A549 (cell line): ENCODE data around the gene PTPRD. TPM values are rescaled to one million over a fixed set of nuclear protein-coding genes. Genes with fewer than 3 reads are reported as not detected.

Experiments
- ATAC-seq, 2 experiments: fragments of 200-7000 bp in 1 of 2; fragments of >200 bp in 1 of 2; cut with Nextera tagmentation in 1 of 2; cut with Tn5 transposase in 1 of 2; 3 replicates each; pipeline versions ENCODE4 v1.8.0 to v1.9.1; 2018 to 2020; ENCODE audit warnings: mild to moderate bottlenecking in 1 of 2, moderate library complexity in 1 of 2
- CTCF ChIA-PET: fragments of 300-600 bp; sonication (Branson Sonifier 250); formaldehyde crosslinking; extraction: SDS; loops from one replicate; lab custom pipeline; 2021; ENCODE audit warnings: antibody characterized with exemption, inconsistent platforms; lab: Yijun Ruan, JAX
- POLR2A ChIA-PET: fragments of 350-600 bp; formaldehyde crosslinking; extraction: SDS; loops from one replicate; lab custom pipeline; 2021; ENCODE audit warnings: antibody characterized with exemption, inconsistent platforms; lab: Yijun Ruan, JAX
- DNase-seq, 2 experiments: peaks; one replicate each; pipeline versions ENCODE4 v3.0.0 to v3.0.0-alpha.2; 2011 to 2016; ENCODE audit warnings: low read depth in 1 of 2, low spot score in 1 of 2
- FAIRE-seq: peaks from 2 replicates; lab custom pipeline; 2011; peaks lifted over from hg19 to GRCh38; lab: Jason Lieb, UNC
- H3K27ac ChIP-seq, 2 experiments: fragments of >200 bp; sonication (Bioruptor Twin); formaldehyde crosslinking; 3 replicates each; pipeline ENCODE4 v1.5.1; 2016 to 2017
- H3K4me1 ChIP-seq: fragments of >200 bp; sonication (Bioruptor Twin); formaldehyde crosslinking; 3 replicates; pipeline ENCODE4 v1.6.1; 2016
- H3K4me2 ChIP-seq: fragments of >200 bp; sonication (Bioruptor Twin); formaldehyde crosslinking; 3 replicates; pipeline ENCODE4 v1.6.1; 2016
- H3K4me3 ChIP-seq: fragments of >200 bp; sonication (Bioruptor Twin); formaldehyde crosslinking; 3 replicates; pipeline ENCODE4 v1.5.1; 2016
- H3K9me3 ChIP-seq: fragments of >200 bp; sonication (Bioruptor Twin); formaldehyde crosslinking; 3 replicates; pipeline ENCODE4 v1.6.1; 2016
- ATOH8 ChIP-seq: fragments of 250-450 bp; sonication (Bioruptor Pico); IDR thresholded peaks from 2 replicates; pipeline ENCODE4 v1.5.0; 2020; ENCODE audit warnings: low read depth, mild to moderate bottlenecking, moderate library complexity
- BCL3 ChIP-seq: fragments of >200 bp; sonication (Bioruptor Twin); formaldehyde crosslinking; IDR thresholded peaks from 3 replicates; pipeline ENCODE4 v1.6.1; 2016
- BHLHE40 ChIP-seq: IDR thresholded peaks from 2 replicates; pipeline ENCODE4 v1.6.1; 2012; ENCODE audit warnings: low read depth, low read length, inconsistent platforms
- CBX8 ChIP-seq: fragments of 200-600 bp; sonication (generic); IDR thresholded peaks from 2 replicates; pipeline ENCODE4 v1.6.1; 2016
- CEBPB ChIP-seq, 2 experiments: fragments of >200 bp in 1 of 2; sonication (Bioruptor Twin) in 1 of 2; formaldehyde crosslinking in 1 of 2; IDR thresholded peaks; 2 replicates each; pipeline ENCODE4 v1.6.1; 2012 to 2016
- CTCF ChIP-seq: fragments of >200 bp; sonication (Bioruptor Twin); formaldehyde crosslinking; IDR thresholded peaks from 3 replicates; pipeline ENCODE4 v1.5.1; 2016
- EHF ChIP-seq: fragments of 250-450 bp; sonication (Bioruptor Pico); IDR thresholded peaks from 2 replicates; pipeline ENCODE4 v1.5.0; 2020; ENCODE audit warnings: mild to moderate bottlenecking
- EHMT2 ChIP-seq: fragments of 200-600 bp; sonication (generic); IDR thresholded peaks from 2 replicates; pipeline ENCODE4 v1.6.1; 2016; ENCODE audit warnings: antibody characterized with exemption, low read depth, mild to moderate bottlenecking, moderate library complexity
- ELK1 ChIP-seq: fragments of 150-350 bp; IDR thresholded peaks from 2 replicates; pipeline ENCODE4 v1.6.1; 2014; ENCODE audit warnings: low read depth, mild to moderate bottlenecking, low read length
- FOSL2 ChIP-seq, 2 experiments: fragments of 450-650 bp in 1 of 2; fragments of >200 bp in 1 of 2; sonication (Bioruptor Twin) in 1 of 2; formaldehyde crosslinking; IDR thresholded peaks; 2 replicates each; pipeline versions ENCODE4 v1.5.0 to v1.6.1; 2016 to 2020; ENCODE audit warnings: mild to moderate bottlenecking in 1 of 2, moderate library complexity in 1 of 2
- FOXS1 ChIP-seq: fragments of 250-450 bp; sonication (Bioruptor Pico); IDR thresholded peaks from 2 replicates; pipeline ENCODE4 v1.5.0; 2020; ENCODE audit warnings: mild to moderate bottlenecking, moderate library complexity
- HDAC2 ChIP-seq: fragments of 200-600 bp; sonication (generic); IDR thresholded peaks from 2 replicates; pipeline ENCODE4 v1.6.1; 2016
- HOXB13 ChIP-seq: fragments of 250-450 bp; sonication (Bioruptor Pico); IDR thresholded peaks from 2 replicates; pipeline ENCODE4 v1.5.0; 2020; ENCODE audit warnings: low read depth, mild to moderate bottlenecking, moderate library complexity
- MYC ChIP-seq: IDR thresholded peaks from 2 replicates; pipeline ENCODE4 v1.6.1; 2012; ENCODE audit warnings: mild to moderate bottlenecking, inconsistent platforms, low read length, improper control_type of control experiment, borderline replicate concordance
- NFE2L2 ChIP-seq: fragments of 150-350 bp; conservative IDR thresholded peaks from 2 replicates; pipeline ENCODE4 v1.6.1; 2014; ENCODE audit warnings: low read length
- POLR2A ChIP-seq: IDR thresholded peaks from 2 replicates; pipeline ENCODE4 v1.6.1; 2012; ENCODE audit warnings: mild to moderate bottlenecking, low read length
- RARB ChIP-seq: fragments of 250-450 bp; sonication (Bioruptor Pico); IDR thresholded peaks from 2 replicates; pipeline ENCODE4 v1.8.0; 2021; ENCODE audit warnings: mild to moderate bottlenecking, moderate library complexity
- RFX5 ChIP-seq: fragments of 450-650 bp; IDR thresholded peaks from 2 replicates; pipeline ENCODE4 v1.7.1; 2014; ENCODE audit warnings: antibody characterized with exemption, mild to moderate bottlenecking, moderate library complexity
- RNF2 ChIP-seq: fragments of 200-600 bp; sonication (generic); IDR thresholded peaks from 2 replicates; pipeline ENCODE4 v1.6.1; 2016; ENCODE audit warnings: low read depth, mild to moderate bottlenecking, antibody characterized with exemption, moderate library complexity, borderline replicate concordance
- SREBF2 ChIP-seq: fragments of 450-650 bp; IDR thresholded peaks from 2 replicates; pipeline ENCODE4 v1.6.1; 2014; ENCODE audit warnings: mild to moderate bottlenecking, moderate library complexity
- USF2 ChIP-seq: fragments of 450-650 bp; IDR thresholded peaks from 2 replicates; pipeline ENCODE4 v1.6.1; 2014; ENCODE audit warnings: antibody characterized with exemption
- ZNF302 ChIP-seq: fragments of 250-450 bp; sonication (Bioruptor Pico); IDR thresholded peaks from 2 replicates; pipeline ENCODE4 v1.9.0; 2021; ENCODE audit warnings: inconsistent platforms, mild to moderate bottlenecking, moderate library complexity
- WGBS: methylation state at CpG from one replicate; pipeline ENCODE4 v1.1.6; 2017; ENCODE audit errors: missing lambda C conversion rate; 5-methylcytosine and 5-hydroxymethylcytosine counted together
- polyA plus RNA-seq, 4 experiments: library from polyadenylated mRNA; depleted of rRNA in 3 of 4; stranded (reverse); fragments of >200 nt; fragmentation: RNase III in 1 of 4; extraction: RNeasy Plus Mini Kit Qiagen cat#74134 plus additional on column Dnase treatment in 1 of 4; gene quantifications; 2 replicates in 3 of 4; 3 replicates in 1 of 4; pipeline ENCODE4 v1.2.3, GENCODE V29; 2011 to 2017
- TF ChIP-seq, protein P1 (sequence below): fragments of 250-450 bp; sonication (Bioruptor Pico); IDR thresholded peaks from 2 replicates; pipeline ENCODE4 v1.5.0; 2021; ENCODE audit warnings: mild to moderate bottlenecking, moderate library complexity, borderline replicate concordance

The PTPRD gene
- polyA plus RNA-seq, 2 of the 4 experiments (the other 2 are of a cell fraction), result 0.39 to 1.3 TPM

- ChIA-PET POLR2A (no interaction called here), CTCF (no interaction called here)
- DNase-seq (no peak), ATAC-seq (no peak), FAIRE-seq (no peak)
- Histone ChIP-seq H3K4me2 (no peak overlapping the region), H3K27ac (no peak overlapping the region), H3K9me3 (no peaks in the 10 kb centered on the region), H3K4me1 (no peaks in the 10 kb centered on the region), H3K4me3 (no peak overlapping the region)
- 7% methylated on average over 2 of the region's 2 CpGs for WGBS
- TF ChIP-seq EHMT2 (no peak), ZNF302 (no peak), NFE2L2 (no peak), SREBF2 (no peak), CBX8 (no peak), EHF (no peak), RNF2 (no peak)
- TF ChIP-seq, protein P1, sequence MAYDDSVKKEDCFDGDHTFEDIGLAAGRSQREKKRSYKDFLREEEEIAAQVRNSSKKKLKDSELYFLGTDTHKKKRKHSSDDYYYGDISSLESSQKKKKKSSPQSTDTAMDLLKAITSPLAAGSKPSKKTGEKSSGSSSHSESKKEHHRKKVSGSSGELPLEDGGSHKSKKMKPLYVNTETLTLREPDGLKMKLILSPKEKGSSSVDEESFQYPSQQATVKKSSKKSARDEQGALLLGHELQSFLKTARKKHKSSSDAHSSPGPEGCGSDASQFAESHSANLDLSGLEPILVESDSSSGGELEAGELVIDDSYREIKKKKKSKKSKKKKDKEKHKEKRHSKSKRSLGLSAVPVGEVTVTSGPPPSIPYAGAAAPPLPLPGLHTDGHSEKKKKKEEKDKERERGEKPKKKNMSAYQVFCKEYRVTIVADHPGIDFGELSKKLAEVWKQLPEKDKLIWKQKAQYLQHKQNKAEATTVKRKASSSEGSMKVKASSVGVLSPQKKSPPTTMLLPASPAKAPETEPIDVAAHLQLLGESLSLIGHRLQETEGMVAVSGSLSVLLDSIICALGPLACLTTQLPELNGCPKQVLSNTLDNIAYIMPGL (CRISPR knock-in tag), result no peak
Observed at GRCh38 chr9:8579661-8580060, 2033.1 kb downstream of the PTPRD start.

DNA sequence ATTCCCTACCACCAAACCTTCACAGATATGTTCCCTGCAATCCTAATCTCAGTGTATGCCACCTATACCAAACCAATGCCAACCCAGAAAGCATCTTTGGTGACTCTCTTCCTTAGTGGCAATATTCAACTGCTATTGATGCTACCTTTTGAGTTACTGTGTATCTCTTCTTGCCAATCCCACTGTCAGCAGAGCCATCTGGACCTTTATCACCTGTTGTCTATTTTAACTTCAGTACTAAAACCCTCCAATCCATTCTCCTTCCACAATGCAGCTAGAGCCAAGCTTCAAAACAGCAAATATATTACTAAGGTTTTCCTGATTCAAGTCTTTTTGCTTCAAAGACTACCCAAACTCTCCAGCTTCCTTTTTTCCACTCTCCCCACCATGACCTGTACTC is 2036.1 kb downstream of the PTPRD start:
- ATAC-seq (no peak), FAIRE-seq (no peak), DNase-seq (no peak)
- H3K9me3 ChIP-seq, result no peaks in the 10 kb centered on the region
- no peak overlapping the region for H3K27ac ChIP-seq
- CTCF ChIA-PET, result no interaction called here
- H3K4me3 ChIP-seq, result no peak overlapping the region
- no peaks in the 10 kb centered on the region for H3K4me1 ChIP-seq
- POLR2A ChIA-PET, result no interaction called here
- H3K4me2 ChIP-seq, result no peak overlapping the region
- TF ChIP-seq POLR2A, result no peak
- TF ChIP-seq BCL3, result no peak
- no peak for TF ChIP-seq CTCF
- no peak for TF ChIP-seq MYC
- TF ChIP-seq RNF2, result no peak
- TF ChIP-seq FOXS1 (CRISPR knock-in tag), result no peak
- no peak for TF ChIP-seq RFX5
- no peak for TF ChIP-seq RARB (CRISPR knock-in tag)
- TF ChIP-seq ELK1, result no peak
- no peak for TF ChIP-seq FOSL2 (IDR thresholded peaks at IDR 0.05)
- no peak for TF ChIP-seq FOSL2 (CRISPR knock-in tag; IDR thresholded peaks at IDR 0.05)
- TF ChIP-seq BHLHE40, result no peak
- TF ChIP-seq CEBPB (IDR thresholded peaks at IDR 0.05), result no peak
- no peak for TF ChIP-seq USF2
- no peak for TF ChIP-seq ATOH8
- TF ChIP-seq HOXB13 (CRISPR knock-in tag), result no peak
- no peak for TF ChIP-seq HDAC2
